GM18508 (cell line): ENCODE measurements around the gene DEPDC1.

ENCODE experiments used
- ATAC-seq: cut with Tn5 transposase; IDR thresholded peaks from one replicate; pipeline ENCODE4 v1.9.1; 2021; ENCODE audit warnings: moderate number of reproducible peaks; ENCODE audit not compliant: insufficient read depth, unreplicated experiment

DEPDC1 gene

DNA sequence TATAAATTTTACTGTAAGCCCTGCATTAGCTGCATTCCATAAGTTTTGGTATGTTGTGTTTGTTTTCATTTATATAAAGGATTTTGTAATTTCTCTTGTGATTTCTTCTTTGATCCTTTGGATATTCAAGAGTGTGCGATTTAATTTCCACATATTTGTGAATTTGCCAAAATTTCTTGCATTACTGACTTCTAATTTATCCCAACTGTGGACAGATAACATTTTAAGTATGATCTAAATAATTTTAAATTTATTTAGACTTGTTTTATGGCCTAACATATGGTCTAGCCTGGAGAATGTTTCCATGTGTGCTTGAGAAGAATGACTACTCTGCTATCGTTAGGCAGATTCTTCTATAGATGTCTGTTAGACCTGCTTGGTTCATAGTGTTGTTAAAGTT lies 70.3 kb downstream of the DEPDC1 start:
- ATAC-seq: no peak
